ENCODE measurements around the gene DNAH6. TPM values are rescaled to one million over a fixed set of nuclear protein-coding genes. Genes with fewer than 3 reads are reported as not detected.
A peak's percentile ranks its signal among the peaks of the same experiment; 100 is the strongest.

Gene DNAH6
- total and polyA plus RNA-seq, 2 of the 13 experiments (the other 11 are each of a cell fraction or from before 2014, with no cell fraction given), result 0.01 TPM; not detected in 1

- Histone ChIP-seq H3K79me2 (ENCODE audit: insufficient read depth, low read length) (no peaks in the 10 kb centered on the region), H3K9ac (ENCODE audit: insufficient read depth, low read depth, low read length) (no peak overlapping the region), H2AFZ (ENCODE audit: low read length) (no peak overlapping the region), H3K27ac (ENCODE audit: extremely low read length, insufficient read depth, low read length) (no peak overlapping the region), H4K20me1 (ENCODE audit: insufficient read depth, low read length) (no peaks in the 10 kb centered on the region), H3K27me3 (ENCODE audit: control insufficient read depth in 1 of 2, insufficient read depth in 2 of 2, low read length in 2 of 2) (peaks cover 0 to 19% of the 10 kb centered on the region in 2 experiments; a peak in 2 of 5 replicates), H3K9me3 (ENCODE audit: low read length) (no peaks in the 10 kb centered on the region), H3K4me1 (ENCODE audit: insufficient read depth, low read length) (peaks cover 12% of the 10 kb centered on the region; the same call in 1 of the 2 replicates), H3K4me3 (replicated peaks in 1 of 3; ENCODE audit: insufficient read depth in 1 of 3, low read depth in 2 of 3, low read length in 3 of 3) (no peak overlapping the region), H3K4me2 (ENCODE audit: low read depth, low read length) (no peak overlapping the region), H3K36me3 (replicated peaks in 1 of 2; ENCODE audit: control insufficient read depth in 1 of 2, insufficient read depth in 2 of 2, low read length in 2 of 2) (no peaks in the 10 kb centered on the region)
- in situ Hi-C loops (cut with HindIII; ENCODE audit: extremely low pct_ligation_motif_present, low pct_unique_long_range_greater_than_20kb) (no loop called here), intact Hi-C loops (cut with micrococcal nuclease; ENCODE audit: unreplicated experiment) (no loop called here)
- no peak for ATAC-seq
- CTCF ChIA-PET (ENCODE audit: low intra/inter-chr PET ratio, low total read pairs), result no interaction called here
- POLR2A ChIA-PET, result no interaction called here
- TF ChIP-seq HNRNPK (IDR thresholded peaks at IDR 0.05; ENCODE audit: low read depth, low read length, poor library complexity, severe bottlenecking) (peak; percentile 96), KDM4B (CRISPR knock-in tag; IDR thresholded peaks at IDR 0.05) (no peak)
- DNase-seq (ENCODE audit: low spot score), result no peak
- no TSS peak for BruUV-seq (replicated peaks)
- no peak for FAIRE-seq
Measured at GRCh38 chr2:84519332-84519957, 3.1 kb downstream of the DNAH6 start.

GRCh38 chr2:84526562-84526961, 10.3 kb downstream of the DNAH6 start:
- Histone ChIP-seq H4K20me1 (ENCODE audit: insufficient read depth, low read length) (no peaks in the 10 kb centered on the region), H3K27me3 (ENCODE audit: control insufficient read depth in 1 of 2, insufficient read depth in 2 of 2, low read length in 2 of 2) (no peaks in the 10 kb centered on the region), H3K79me2 (ENCODE audit: insufficient read depth, low read length) (no peaks in the 10 kb centered on the region), H2AFZ (ENCODE audit: low read length) (no peak overlapping the region), H3K36me3 (replicated peaks in 1 of 2; ENCODE audit: control insufficient read depth in 1 of 2, insufficient read depth in 2 of 2, low read length in 2 of 2) (no peaks in the 10 kb centered on the region), H3K4me2 (ENCODE audit: low read depth, low read length) (no peak overlapping the region), H3K9me3 (ENCODE audit: low read length) (no peaks in the 10 kb centered on the region), H3K4me1 (ENCODE audit: insufficient read depth, low read length) (no peaks in the 10 kb centered on the region), H3K27ac (ENCODE audit: extremely low read length, insufficient read depth, low read length) (no peak overlapping the region), H3K9ac (ENCODE audit: insufficient read depth, low read depth, low read length) (no peak overlapping the region), H3K4me3 (replicated peaks in 1 of 3; ENCODE audit: insufficient read depth in 1 of 3, low read depth in 2 of 3, low read length in 3 of 3) (no peak overlapping the region)
- TF ChIP-seq ZNF263 (CRISPR knock-in tag; IDR thresholded peaks at IDR 0.05), result no peak
- TF ChIP-seq PHF21A (CRISPR knock-in tag; IDR thresholded peaks at IDR 0.05), result no peak
- TF ChIP-seq ZMAT3 (CRISPR knock-in tag; conservative IDR thresholded peaks at IDR 0.05), result no peak
- TF ChIP-seq NFE2L2 (IDR thresholded peaks at IDR 0.05; ENCODE audit: low read length), result no peak
- TF ChIP-seq, protein P1, sequence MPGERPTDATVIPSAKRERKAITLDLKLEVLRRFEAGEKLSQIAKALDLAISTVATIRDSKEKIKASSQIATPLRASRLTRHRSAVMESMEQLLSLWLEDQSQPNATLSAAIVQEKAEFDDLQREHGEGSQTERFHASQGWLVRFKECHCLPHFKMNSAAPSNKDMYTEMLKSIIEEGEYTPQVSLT (CRISPR knock-in tag; IDR thresholded peaks at IDR 0.05; ENCODE audit: borderline replicate concordance, low read depth), result no peak
- no peak for TF ChIP-seq ZNF761 (CRISPR knock-in tag; conservative IDR thresholded peaks at IDR 0.05)
- TF ChIP-seq KDM6A (CRISPR knock-in tag; IDR thresholded peaks at IDR 0.05; ENCODE audit: low read depth), result no peak
- TF ChIP-seq ZNF326 (CRISPR knock-in tag; IDR thresholded peaks at IDR 0.05; ENCODE audit: borderline replicate concordance), result no peak
- intact Hi-C loops (cut with micrococcal nuclease; ENCODE audit: unreplicated experiment) (no loop called here), in situ Hi-C loops (cut with HindIII; ENCODE audit: extremely low pct_ligation_motif_present, low pct_unique_long_range_greater_than_20kb) (no loop called here)
- no TSS peak for BruUV-seq (replicated peaks)
- WGBS (ENCODE audit: low lambda C conversion rate), result 1% methylated on average over 1 of the region's 1 CpG
- CTCF ChIA-PET (ENCODE audit: low intra/inter-chr PET ratio, low total read pairs), result no interaction called here
- POLR2A ChIA-PET, result no interaction called here
- no peak for ATAC-seq
- no peak for DNase-seq (ENCODE audit: low spot score)
- FAIRE-seq, result no peak
